Osteocyte (in vitro differentiated cells): Measurements from ENCODE around the gene AOPEP. TPM values are rescaled to one million over a fixed set of nuclear protein-coding genes. Genes with fewer than 3 reads are reported as not detected.

Experiments
- DNase-seq: peaks from one replicate; pipeline ENCODE4 v3.0.0; 2021; ENCODE audit warnings: mixed read lengths; ENCODE audit not compliant: unreplicated experiment; ENCODE audit errors: extremely low spot score
- H3K27ac Mint-ChIP-seq: one replicate; pipeline ENCODE4 v1.8.0; 2021; ENCODE audit warnings: mild to moderate bottlenecking, mixed read lengths; ENCODE audit not compliant: unreplicated experiment
- H3K27me3 Mint-ChIP-seq: one replicate; pipeline ENCODE4 v1.8.0; 2021; ENCODE audit warnings: mixed read lengths; ENCODE audit not compliant: unreplicated experiment
- H3K36me3 Mint-ChIP-seq: one replicate; pipeline ENCODE4 v1.8.0; 2021; ENCODE audit warnings: mixed read lengths; ENCODE audit not compliant: unreplicated experiment
- H3K4me1 Mint-ChIP-seq: one replicate; pipeline ENCODE4 v1.8.0; 2021; ENCODE audit warnings: mixed read lengths; ENCODE audit not compliant: unreplicated experiment
- H3K4me3 Mint-ChIP-seq: one replicate; pipeline ENCODE4 v1.8.0; 2021; ENCODE audit warnings: mild to moderate bottlenecking, moderate library complexity, mixed read lengths; ENCODE audit not compliant: unreplicated experiment
- H3K9me3 Mint-ChIP-seq: one replicate; pipeline ENCODE4 v1.8.0; 2021; ENCODE audit warnings: mixed read lengths; ENCODE audit not compliant: unreplicated experiment
- CTCF ChIP-seq: fragments of 200-600 bp; sonication (generic); IDR thresholded peaks from 2 replicates; pipeline ENCODE4 v1.5.0; 2021; ENCODE audit warnings: antibody characterized with exemption, mild to moderate bottlenecking, moderate library complexity
- total RNA-seq: library from RNA; stranded (reverse); gene quantifications from 2 replicates; pipeline ENCODE4 v1.2.1, GENCODE V29; 2021

Gene AOPEP
- total RNA-seq, 1 donor from 2014 or later, result 108 TPM

GRCh38 chr9:94900222-94901018, 173.9 kb downstream of the AOPEP start:
- no peak for DNase-seq
- no peak overlapping the region for H3K4me3 Mint-ChIP-seq
- no peaks in the 10 kb centered on the region for H3K36me3 Mint-ChIP-seq
- no peaks in the 10 kb centered on the region for H3K9me3 Mint-ChIP-seq
- peak overlapping the region; percentile 93 for H3K27ac Mint-ChIP-seq
- peaks cover 50% of the 10 kb centered on the region for H3K4me1 Mint-ChIP-seq
- no peaks in the 10 kb centered on the region for H3K27me3 Mint-ChIP-seq
- no peak for TF ChIP-seq CTCF

DNA sequence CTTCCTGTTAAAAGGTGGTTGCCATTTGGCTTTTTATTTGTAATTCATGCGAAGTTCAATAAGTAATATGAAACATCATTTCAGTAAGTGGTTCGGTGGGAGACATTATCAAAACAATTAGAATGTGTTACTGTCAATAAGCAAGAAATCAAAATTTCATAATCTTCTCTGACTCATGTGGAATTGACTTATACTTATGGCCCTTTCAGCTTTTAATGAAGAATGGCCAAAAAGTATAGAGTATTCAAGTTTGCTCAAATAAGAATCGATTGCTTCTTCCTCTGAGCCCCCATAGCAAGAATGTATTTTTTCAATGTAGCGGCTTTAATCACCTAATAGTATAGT, 174.5 kb downstream of the AOPEP start:
- Mint-ChIP-seq H3K27me3 (no peaks in the 10 kb centered on the region), H3K9me3 (no peaks in the 10 kb centered on the region), H3K4me1 (peaks cover 50% of the 10 kb centered on the region), H3K4me3 (no peak overlapping the region), H3K36me3 (no peaks in the 10 kb centered on the region), H3K27ac (peak overlapping the region; percentile 93)
- TF ChIP-seq CTCF, result no peak
- DNase-seq, result no peak

- H3K4me1 Mint-ChIP-seq, result peaks cover 67% of the 10 kb centered on the region
- H3K27me3 Mint-ChIP-seq, result no peaks in the 10 kb centered on the region
- no peaks in the 10 kb centered on the region for H3K9me3 Mint-ChIP-seq
- no peak for TF ChIP-seq CTCF
- DNase-seq, result no peak
- H3K27ac Mint-ChIP-seq, result peak overlapping the region; percentile 71
- H3K4me3 Mint-ChIP-seq, result no peak overlapping the region
- H3K36me3 Mint-ChIP-seq, result no peaks in the 10 kb centered on the region
Observed at GRCh38 chr9:94903961-94904421, 177.5 kb downstream of the AOPEP start.

- Mint-ChIP-seq H3K36me3 (no peaks in the 10 kb centered on the region), H3K4me3 (no peak overlapping the region), H3K9me3 (no peaks in the 10 kb centered on the region), H3K4me1 (peaks cover 67% of the 10 kb centered on the region), H3K27ac (no peak overlapping the region), H3K27me3 (no peaks in the 10 kb centered on the region)
- no peak for TF ChIP-seq CTCF
- no peak for DNase-seq
Observed at GRCh38 chr9:94904806-94905205, 178.3 kb downstream of the AOPEP start.

DNA sequence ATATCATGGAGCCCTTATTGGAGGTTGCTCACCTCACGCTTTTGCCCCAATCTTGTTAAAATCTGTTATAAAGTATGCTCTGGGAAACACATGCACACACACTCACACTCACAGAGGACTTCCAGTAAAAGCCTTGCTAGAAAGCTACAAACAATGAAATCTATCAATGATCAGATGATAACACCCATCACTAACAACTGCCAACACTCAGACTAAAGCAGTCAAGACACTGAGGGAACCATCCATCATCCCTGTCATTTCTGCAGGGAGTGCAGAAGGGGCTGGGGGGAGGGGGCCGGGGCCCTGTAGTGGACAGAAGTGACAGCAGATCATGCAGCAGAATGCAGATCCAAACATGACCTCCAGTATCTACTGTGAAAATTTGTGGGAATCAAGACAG, 179.1 kb downstream of the AOPEP start:
- no peak for TF ChIP-seq CTCF
- no peaks in the 10 kb centered on the region for H3K9me3 Mint-ChIP-seq
- H3K36me3 Mint-ChIP-seq, result no peaks in the 10 kb centered on the region
- H3K27me3 Mint-ChIP-seq, result no peaks in the 10 kb centered on the region
- DNase-seq, result no peak
- no peak overlapping the region for H3K27ac Mint-ChIP-seq
- H3K4me3 Mint-ChIP-seq, result no peak overlapping the region
- peaks cover 65% of the 10 kb centered on the region for H3K4me1 Mint-ChIP-seq
